Measurements from ENCODE around the gene LRRC8D. TPM values are rescaled to one million over a fixed set of nuclear protein-coding genes. Genes with fewer than 3 reads are reported as not detected.

Gene LRRC8D
- total and polyA plus RNA-seq, 9 of the 15 experiments (the other 6 are each of a cell fraction or from before 2014, with no cell fraction given), result 3.4 to 53.9 (median 15.9) TPM

DNA sequence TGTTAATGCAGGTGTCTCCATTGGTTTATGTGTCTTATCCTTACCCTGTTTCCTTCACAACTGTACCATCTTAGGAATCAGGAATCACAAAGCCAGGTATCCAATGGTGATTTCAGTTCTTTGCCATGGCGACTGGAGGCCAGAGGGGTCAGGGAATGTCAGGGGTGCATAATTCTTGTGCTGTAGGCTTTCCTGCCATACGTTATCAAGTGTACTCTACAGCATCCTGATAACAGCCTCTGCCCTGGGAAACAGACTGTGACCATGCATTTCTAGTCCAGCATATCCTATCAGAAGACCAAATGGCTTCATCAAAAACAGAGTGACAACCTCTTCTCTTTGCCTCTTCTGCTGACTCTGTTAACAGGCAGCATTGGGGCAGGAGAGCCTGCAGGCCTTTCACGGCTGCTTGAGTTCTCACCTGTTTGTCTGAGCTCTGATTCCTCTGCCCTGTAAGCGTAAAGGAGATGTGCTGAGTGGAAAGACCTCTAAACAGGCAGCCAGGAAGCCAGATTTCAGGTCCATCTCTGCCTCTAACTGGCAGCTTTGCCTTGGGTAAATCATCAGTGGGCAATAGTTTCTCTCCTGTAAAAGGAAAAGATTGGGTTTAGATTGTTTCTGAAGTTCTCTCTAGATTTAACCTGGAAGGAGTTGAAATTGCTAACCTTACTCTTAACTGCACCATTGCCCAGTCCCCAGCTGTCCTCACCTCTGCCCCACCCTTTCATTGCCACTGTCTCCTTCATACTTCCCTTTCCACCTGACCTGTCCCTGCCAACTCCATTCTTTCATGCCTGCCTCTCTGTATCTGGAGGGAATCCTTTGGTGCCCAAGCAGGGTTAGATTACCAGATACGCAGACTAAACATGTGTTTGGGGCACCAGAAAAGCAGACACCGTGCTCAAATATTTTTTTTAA is 80.2 kb downstream of the LRRC8D start (continued):
- TF ChIP-seq ZBTB7A (IDR thresholded peaks at IDR 0.05; ENCODE audit: borderline replicate concordance, control insufficient read depth, low read depth, low read length), result no peak
- no peak for TF ChIP-seq TAF7 (tag; IDR thresholded peaks at IDR 0.05)
- TF ChIP-seq PURB (CRISPR knock-in tag; IDR thresholded peaks at IDR 0.05; ENCODE audit: low read depth), result no peak
- TF ChIP-seq, protein P1, sequence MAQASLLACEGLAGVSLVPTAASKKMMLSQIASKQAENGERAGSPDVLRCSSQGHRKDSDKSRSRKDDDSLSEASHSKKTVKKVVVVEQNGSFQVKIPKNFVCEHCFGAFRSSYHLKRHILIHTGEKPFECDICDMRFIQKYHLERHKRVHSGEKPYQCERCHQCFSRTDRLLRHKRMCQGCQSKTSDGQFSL (CRISPR knock-in tag; IDR thresholded peaks at IDR 0.05), result no peak
- TF ChIP-seq, protein P1 (tag; IDR thresholded peaks at IDR 0.05), result no peak
- no peak for TF ChIP-seq SETDB1 (IDR thresholded peaks at IDR 0.05; ENCODE audit: low read length)
- TF ChIP-seq, protein P2, sequence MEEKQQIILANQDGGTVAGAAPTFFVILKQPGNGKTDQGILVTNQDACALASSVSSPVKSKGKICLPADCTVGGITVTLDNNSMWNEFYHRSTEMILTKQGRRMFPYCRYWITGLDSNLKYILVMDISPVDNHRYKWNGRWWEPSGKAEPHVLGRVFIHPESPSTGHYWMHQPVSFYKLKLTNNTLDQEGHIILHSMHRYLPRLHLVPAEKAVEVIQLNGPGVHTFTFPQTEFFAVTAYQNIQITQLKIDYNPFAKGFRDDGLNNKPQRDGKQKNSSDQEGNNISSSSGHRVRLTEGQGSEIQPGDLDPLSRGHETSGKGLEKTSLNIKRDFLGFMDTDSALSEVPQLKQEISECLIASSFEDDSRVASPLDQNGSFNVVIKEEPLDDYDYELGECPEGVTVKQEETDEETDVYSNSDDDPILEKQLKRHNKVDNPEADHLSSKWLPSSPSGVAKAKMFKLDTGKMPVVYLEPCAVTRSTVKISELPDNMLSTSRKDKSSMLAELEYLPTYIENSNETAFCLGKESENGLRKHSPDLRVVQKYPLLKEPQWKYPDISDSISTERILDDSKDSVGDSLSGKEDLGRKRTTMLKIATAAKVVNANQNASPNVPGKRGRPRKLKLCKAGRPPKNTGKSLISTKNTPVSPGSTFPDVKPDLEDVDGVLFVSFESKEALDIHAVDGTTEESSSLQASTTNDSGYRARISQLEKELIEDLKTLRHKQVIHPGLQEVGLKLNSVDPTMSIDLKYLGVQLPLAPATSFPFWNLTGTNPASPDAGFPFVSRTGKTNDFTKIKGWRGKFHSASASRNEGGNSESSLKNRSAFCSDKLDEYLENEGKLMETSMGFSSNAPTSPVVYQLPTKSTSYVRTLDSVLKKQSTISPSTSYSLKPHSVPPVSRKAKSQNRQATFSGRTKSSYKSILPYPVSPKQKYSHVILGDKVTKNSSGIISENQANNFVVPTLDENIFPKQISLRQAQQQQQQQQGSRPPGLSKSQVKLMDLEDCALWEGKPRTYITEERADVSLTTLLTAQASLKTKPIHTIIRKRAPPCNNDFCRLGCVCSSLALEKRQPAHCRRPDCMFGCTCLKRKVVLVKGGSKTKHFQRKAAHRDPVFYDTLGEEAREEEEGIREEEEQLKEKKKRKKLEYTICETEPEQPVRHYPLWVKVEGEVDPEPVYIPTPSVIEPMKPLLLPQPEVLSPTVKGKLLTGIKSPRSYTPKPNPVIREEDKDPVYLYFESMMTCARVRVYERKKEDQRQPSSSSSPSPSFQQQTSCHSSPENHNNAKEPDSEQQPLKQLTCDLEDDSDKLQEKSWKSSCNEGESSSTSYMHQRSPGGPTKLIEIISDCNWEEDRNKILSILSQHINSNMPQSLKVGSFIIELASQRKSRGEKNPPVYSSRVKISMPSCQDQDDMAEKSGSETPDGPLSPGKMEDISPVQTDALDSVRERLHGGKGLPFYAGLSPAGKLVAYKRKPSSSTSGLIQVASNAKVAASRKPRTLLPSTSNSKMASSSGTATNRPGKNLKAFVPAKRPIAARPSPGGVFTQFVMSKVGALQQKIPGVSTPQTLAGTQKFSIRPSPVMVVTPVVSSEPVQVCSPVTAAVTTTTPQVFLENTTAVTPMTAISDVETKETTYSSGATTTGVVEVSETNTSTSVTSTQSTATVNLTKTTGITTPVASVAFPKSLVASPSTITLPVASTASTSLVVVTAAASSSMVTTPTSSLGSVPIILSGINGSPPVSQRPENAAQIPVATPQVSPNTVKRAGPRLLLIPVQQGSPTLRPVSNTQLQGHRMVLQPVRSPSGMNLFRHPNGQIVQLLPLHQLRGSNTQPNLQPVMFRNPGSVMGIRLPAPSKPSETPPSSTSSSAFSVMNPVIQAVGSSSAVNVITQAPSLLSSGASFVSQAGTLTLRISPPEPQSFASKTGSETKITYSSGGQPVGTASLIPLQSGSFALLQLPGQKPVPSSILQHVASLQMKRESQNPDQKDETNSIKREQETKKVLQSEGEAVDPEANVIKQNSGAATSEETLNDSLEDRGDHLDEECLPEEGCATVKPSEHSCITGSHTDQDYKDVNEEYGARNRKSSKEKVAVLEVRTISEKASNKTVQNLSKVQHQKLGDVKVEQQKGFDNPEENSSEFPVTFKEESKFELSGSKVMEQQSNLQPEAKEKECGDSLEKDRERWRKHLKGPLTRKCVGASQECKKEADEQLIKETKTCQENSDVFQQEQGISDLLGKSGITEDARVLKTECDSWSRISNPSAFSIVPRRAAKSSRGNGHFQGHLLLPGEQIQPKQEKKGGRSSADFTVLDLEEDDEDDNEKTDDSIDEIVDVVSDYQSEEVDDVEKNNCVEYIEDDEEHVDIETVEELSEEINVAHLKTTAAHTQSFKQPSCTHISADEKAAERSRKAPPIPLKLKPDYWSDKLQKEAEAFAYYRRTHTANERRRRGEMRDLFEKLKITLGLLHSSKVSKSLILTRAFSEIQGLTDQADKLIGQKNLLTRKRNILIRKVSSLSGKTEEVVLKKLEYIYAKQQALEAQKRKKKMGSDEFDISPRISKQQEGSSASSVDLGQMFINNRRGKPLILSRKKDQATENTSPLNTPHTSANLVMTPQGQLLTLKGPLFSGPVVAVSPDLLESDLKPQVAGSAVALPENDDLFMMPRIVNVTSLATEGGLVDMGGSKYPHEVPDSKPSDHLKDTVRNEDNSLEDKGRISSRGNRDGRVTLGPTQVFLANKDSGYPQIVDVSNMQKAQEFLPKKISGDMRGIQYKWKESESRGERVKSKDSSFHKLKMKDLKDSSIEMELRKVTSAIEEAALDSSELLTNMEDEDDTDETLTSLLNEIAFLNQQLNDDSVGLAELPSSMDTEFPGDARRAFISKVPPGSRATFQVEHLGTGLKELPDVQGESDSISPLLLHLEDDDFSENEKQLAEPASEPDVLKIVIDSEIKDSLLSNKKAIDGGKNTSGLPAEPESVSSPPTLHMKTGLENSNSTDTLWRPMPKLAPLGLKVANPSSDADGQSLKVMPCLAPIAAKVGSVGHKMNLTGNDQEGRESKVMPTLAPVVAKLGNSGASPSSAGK (IDR thresholded peaks at IDR 0.05), result no peak
- no peak for TF ChIP-seq ZFP1 (CRISPR knock-in tag; IDR thresholded peaks at IDR 0.05)
- no peak for TF ChIP-seq ZNF830 (CRISPR knock-in tag; IDR thresholded peaks at IDR 0.05)
- TF ChIP-seq NFE2 (IDR thresholded peaks at IDR 0.05; ENCODE audit: low read depth), result peak; percentile 83
- TF ChIP-seq, protein P3, sequence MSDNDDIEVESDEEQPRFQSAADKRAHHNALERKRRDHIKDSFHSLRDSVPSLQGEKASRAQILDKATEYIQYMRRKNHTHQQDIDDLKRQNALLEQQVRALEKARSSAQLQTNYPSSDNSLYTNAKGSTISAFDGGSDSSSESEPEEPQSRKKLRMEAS (CRISPR knock-in tag; IDR thresholded peaks at IDR 0.05), result no peak
- TF ChIP-seq ZNF507 (tag; conservative IDR thresholded peaks at IDR 0.05), result no peak
- no peak for TF ChIP-seq GTF2E2 (tag; IDR thresholded peaks at IDR 0.05)
- no peak for TF ChIP-seq NFE2L1 (tag; IDR thresholded peaks at IDR 0.05; ENCODE audit: borderline replicate concordance, low read depth)
